ENCODE results near the gene S100A9.

The S100A9 gene

GRCh38 chr1:153395776-153396175, 38.1 kb downstream of the S100A9 start:
- TF ChIP-seq, protein P1, sequence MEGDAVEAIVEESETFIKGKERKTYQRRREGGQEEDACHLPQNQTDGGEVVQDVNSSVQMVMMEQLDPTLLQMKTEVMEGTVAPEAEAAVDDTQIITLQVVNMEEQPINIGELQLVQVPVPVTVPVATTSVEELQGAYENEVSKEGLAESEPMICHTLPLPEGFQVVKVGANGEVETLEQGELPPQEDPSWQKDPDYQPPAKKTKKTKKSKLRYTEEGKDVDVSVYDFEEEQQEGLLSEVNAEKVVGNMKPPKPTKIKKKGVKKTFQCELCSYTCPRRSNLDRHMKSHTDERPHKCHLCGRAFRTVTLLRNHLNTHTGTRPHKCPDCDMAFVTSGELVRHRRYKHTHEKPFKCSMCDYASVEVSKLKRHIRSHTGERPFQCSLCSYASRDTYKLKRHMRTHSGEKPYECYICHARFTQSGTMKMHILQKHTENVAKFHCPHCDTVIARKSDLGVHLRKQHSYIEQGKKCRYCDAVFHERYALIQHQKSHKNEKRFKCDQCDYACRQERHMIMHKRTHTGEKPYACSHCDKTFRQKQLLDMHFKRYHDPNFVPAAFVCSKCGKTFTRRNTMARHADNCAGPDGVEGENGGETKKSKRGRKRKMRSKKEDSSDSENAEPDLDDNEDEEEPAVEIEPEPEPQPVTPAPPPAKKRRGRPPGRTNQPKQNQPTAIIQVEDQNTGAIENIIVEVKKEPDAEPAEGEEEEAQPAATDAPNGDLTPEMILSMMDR (IDR thresholded peaks at IDR 0.05; ENCODE audit: low read length, missing control alignments), result no peak
- no peak overlapping the region for H3K4me3 ChIP-seq (replicated peaks; ENCODE audit: low read depth, low read length)
- DNase-seq (ENCODE audit: low read depth), result no peak

- no peak overlapping the region for H3K4me3 ChIP-seq (replicated peaks; ENCODE audit: low read depth, low read length)
- no peak for DNase-seq (ENCODE audit: low read depth)
- TF ChIP-seq, protein P1 (IDR thresholded peaks at IDR 0.05; ENCODE audit: low read length, missing control alignments), result no peak
These were observed 38.8 kb downstream of the S100A9 start for GRCh38 chr1:153396461-153396860.

DNA sequence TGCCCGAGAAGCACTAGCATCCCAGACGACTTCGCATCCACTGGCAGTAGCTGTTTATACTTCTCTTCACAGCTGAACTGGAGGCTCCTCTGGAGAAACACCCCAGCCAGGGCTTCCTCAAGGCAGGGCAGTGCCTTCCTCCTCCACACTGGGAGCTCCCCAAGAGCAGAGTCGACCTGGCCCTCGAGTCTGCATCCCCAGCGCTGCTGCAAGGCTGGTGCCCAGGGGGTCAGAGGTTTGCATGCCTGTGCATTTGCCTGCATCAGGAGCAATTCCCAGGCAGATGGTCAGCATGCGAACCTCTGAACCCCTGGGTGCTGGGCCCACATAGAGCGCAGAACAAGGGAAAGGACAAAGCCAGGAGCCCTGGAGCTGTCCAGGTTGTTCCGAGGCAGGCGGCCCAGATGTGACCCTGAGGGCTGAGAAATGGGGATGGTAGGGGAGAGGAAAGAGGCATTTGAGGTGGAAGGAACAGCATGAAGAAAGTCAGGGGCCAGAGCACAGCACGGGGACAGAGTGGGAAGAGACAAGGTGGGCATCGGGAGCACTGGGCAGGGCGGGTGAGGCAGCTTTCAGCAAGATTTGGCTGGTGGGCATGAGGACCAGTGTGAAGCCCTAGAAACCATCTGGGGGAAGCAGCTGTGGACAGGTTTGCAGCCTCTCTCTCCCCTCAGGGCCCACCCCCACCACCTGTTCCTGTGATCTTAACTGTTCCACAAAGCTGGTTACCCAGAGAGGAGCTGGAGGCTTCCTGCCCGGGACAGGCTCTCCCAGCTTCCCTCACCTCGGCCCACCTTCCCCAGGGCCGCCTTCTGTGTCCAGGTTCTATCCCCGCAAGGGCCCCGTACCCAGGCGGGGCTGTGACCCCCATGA, 39.6 kb downstream of the S100A9 start:
- no peak overlapping the region for H3K4me3 ChIP-seq (replicated peaks; ENCODE audit: low read depth, low read length)
- TF ChIP-seq, protein P1 (IDR thresholded peaks at IDR 0.05; ENCODE audit: low read length, missing control alignments), result no peak
- DNase-seq (ENCODE audit: low read depth), result no peak

DNA sequence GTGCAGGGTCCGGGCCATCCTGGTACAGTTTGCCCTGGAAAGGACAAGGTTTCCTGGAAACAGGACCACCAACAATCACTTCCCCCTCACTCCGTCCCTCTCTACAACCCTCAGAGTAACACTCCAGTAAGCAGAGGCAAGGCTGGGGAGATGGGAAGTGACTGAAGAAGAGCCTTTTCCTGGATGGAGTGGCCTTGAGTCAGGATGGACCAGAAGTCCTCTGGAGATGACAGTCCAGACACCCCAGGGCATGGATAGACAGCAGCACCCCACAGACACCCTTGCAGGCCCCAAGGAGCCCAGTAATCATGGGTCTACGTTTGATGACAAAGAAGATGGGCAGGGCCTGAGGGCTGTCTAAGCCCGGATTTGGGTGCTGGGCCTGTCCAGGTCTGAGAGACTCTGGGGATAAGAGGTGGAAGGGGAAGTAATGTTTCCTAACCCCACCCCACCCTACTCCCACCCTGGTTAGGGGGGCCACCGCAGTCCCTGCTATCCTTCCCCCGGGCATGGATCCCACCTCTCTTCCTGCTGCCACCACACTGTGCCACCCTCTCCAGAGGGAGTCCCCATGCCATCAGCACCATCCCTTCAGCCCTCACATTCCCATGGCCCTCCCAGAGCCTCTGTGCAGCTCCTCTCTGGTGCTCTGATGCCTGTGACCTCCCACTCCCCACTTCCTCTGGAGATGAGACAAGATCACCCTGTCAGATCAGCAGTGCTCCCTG, 40.4 kb downstream of the S100A9 start:
- no peak for DNase-seq (ENCODE audit: low read depth)
- TF ChIP-seq, protein P1 (IDR thresholded peaks at IDR 0.05; ENCODE audit: low read length, missing control alignments), result no peak
- H3K4me3 ChIP-seq (replicated peaks; ENCODE audit: low read depth, low read length), result no peak overlapping the region

DNA sequence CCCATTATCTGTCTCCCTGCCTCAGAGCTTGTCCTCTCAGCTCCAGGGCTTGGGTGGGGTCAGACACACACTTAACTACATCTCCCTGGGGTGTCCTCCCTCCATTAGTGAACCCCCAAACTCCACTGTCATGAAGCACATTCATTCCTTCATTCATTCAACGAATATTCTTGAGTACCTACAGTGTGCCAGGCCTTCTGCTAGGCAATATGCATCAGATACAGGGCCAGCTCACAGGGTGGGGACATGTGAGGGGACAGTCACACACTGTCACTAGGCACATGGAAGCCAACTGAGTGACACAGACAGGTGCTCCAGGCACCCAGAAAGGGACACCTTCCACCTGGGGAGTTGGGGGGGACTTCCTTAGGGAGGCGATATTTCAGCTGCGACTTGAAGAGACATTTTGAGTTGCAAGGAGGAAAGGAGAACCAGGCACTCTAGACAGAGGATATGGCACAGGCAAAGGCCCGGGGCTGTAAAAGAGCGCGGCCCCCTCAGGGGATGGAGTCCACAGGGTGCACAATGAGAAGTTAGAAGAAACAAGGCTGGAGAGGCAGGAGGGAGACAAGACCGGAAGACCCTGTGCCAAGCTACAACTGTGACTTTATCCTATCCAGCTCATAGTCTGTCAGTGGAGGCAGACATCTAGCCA, 41.9 kb downstream of the S100A9 start:
- TF ChIP-seq, protein P1 (IDR thresholded peaks at IDR 0.05; ENCODE audit: low read length, missing control alignments), result no peak
- H3K4me3 ChIP-seq (replicated peaks; ENCODE audit: low read depth, low read length), result no peak overlapping the region
- no peak for DNase-seq (ENCODE audit: low read depth)

DNA sequence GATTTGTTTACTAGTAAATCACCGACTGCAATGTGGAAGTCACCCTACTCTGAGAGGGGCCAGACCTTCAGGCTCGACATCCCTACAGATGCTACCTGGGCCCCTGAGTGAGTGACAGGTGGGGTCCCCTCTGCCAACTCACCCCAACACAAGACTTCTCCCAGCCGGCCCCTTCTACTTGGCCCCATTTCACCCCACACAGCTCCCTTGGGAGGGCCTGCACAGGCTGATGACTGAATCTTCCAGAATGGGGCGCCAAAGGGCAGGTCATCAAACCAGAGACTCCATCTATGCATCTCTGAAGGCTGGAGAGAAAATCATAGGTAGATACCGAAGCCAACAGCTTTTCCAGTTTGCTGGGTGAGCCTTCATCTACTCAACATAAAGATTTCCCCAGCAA, 42.6 kb downstream of the S100A9 start:
- peak; percentile 7 for DNase-seq (ENCODE audit: low read depth)
- TF ChIP-seq, protein P1 (IDR thresholded peaks at IDR 0.05; ENCODE audit: low read length, missing control alignments), result peak; percentile 23

More for the DNA sequence above, 42.6 kb downstream of the S100A9 start:
- no peak overlapping the region for H3K4me3 ChIP-seq (replicated peaks; ENCODE audit: low read depth, low read length)
